ENCODE results near the gene PCDHA6. TPM values are rescaled to one million over a fixed set of nuclear protein-coding genes. Genes with fewer than 3 reads are reported as not detected.
A peak's percentile ranks its signal among the peaks of the same experiment; 100 is the strongest.
"Not testable (repeated sequence)": the region's sequence is repeated elsewhere in the genome, so short reads cannot be mapped to it uniquely, and the experiment has no call there.

PCDHA6 gene
- total RNA-seq, 6 experiments from 2014 or later, result 0.07 to 0.09 (median 0.08) TPM; not detected in 3

GRCh38 chr5:140801494-140801841, 26.3 kb upstream of the PCDHA6 start:
- Mint-ChIP-seq H3K27ac (no peak overlapping the region), H3K36me3 (ENCODE audit: low read depth) (0 out of 2 replicates have a peak, but pooled peaks cover 6% of the 10 kb centered on the region), H3K4me3 (peak overlapping the region; percentile 70), H3K4me1 (ENCODE audit: low read depth) (no peaks in the 10 kb centered on the region), H3K27me3 (ENCODE audit: insufficient read depth) (no peaks in the 10 kb centered on the region; the same call in 1 of the 2 replicates), H3K9me3 (peaks cover 26% of the 10 kb centered on the region)
- no peak for DNase-seq
- TF ChIP-seq, protein P1, sequence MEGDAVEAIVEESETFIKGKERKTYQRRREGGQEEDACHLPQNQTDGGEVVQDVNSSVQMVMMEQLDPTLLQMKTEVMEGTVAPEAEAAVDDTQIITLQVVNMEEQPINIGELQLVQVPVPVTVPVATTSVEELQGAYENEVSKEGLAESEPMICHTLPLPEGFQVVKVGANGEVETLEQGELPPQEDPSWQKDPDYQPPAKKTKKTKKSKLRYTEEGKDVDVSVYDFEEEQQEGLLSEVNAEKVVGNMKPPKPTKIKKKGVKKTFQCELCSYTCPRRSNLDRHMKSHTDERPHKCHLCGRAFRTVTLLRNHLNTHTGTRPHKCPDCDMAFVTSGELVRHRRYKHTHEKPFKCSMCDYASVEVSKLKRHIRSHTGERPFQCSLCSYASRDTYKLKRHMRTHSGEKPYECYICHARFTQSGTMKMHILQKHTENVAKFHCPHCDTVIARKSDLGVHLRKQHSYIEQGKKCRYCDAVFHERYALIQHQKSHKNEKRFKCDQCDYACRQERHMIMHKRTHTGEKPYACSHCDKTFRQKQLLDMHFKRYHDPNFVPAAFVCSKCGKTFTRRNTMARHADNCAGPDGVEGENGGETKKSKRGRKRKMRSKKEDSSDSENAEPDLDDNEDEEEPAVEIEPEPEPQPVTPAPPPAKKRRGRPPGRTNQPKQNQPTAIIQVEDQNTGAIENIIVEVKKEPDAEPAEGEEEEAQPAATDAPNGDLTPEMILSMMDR (IDR thresholded peaks at IDR 0.05), result 0 out of 2 replicates have a peak, but pooled peaks have one; percentile 13

DNA sequence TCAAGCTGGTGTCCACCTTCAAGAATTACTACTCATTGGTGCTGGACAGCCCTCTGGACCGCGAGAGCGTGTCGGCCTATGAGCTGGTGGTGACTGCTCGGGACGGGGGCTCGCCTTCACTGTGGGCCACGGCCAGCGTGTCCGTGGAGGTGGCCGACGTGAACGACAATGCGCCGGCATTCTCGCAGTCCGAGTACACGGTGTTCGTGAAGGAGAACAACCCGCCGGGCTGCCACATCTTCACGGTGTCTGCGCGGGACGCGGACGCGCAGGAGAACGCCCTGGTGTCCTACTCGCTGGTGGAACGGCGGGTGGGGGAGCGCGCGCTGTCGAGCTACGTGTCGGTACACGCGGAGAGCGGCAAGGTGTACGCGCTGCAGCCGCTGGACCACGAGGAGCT, 25.4 kb upstream of the PCDHA6 start:
- H3K9me3 Mint-ChIP-seq, result peaks cover 29% of the 10 kb centered on the region
- H3K36me3 Mint-ChIP-seq (ENCODE audit: low read depth); H3K4me3 Mint-ChIP-seq; H3K27me3 Mint-ChIP-seq (ENCODE audit: insufficient read depth); H3K27ac Mint-ChIP-seq; DNase-seq; H3K4me1 Mint-ChIP-seq (ENCODE audit: low read depth): not testable (repeated sequence)

DNA sequence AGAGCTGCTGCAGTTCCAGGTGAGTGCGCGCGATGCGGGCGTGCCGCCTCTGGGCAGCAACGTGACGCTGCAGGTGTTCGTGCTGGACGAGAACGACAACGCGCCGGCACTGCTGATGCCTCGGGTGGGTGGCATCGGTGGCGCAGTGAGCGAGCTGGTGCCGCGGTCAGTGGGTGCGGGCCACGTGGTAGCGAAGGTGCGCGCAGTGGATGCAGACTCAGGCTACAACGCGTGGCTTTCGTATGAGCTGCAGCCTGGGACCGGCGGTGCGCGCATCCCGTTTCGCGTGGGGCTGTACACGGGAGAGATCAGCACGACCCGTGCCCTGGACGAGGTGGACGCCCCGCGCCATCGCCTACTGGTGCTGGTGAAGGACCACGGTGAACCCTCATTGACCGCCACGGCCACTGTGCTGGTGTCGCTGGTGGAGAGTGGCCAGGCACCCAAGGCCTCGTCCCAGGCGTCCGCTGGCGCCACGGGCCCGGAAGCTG, 24.9 kb upstream of the PCDHA6 start:
- Mint-ChIP-seq H3K4me3 (no peak overlapping the region), H3K27ac (no peak overlapping the region), H3K9me3 (peaks cover 32% of the 10 kb centered on the region), H3K4me1 (ENCODE audit: low read depth) (no peaks in the 10 kb centered on the region), H3K27me3 (ENCODE audit: insufficient read depth) (no peaks in the 10 kb centered on the region; the same call in 1 of the 2 replicates), H3K36me3 (ENCODE audit: low read depth) (0 out of 2 replicates have a peak, but pooled peaks cover 6% of the 10 kb centered on the region)
- DNase-seq, result no peak
- TF ChIP-seq, protein P1 (IDR thresholded peaks at IDR 0.05), result no peak

DNA sequence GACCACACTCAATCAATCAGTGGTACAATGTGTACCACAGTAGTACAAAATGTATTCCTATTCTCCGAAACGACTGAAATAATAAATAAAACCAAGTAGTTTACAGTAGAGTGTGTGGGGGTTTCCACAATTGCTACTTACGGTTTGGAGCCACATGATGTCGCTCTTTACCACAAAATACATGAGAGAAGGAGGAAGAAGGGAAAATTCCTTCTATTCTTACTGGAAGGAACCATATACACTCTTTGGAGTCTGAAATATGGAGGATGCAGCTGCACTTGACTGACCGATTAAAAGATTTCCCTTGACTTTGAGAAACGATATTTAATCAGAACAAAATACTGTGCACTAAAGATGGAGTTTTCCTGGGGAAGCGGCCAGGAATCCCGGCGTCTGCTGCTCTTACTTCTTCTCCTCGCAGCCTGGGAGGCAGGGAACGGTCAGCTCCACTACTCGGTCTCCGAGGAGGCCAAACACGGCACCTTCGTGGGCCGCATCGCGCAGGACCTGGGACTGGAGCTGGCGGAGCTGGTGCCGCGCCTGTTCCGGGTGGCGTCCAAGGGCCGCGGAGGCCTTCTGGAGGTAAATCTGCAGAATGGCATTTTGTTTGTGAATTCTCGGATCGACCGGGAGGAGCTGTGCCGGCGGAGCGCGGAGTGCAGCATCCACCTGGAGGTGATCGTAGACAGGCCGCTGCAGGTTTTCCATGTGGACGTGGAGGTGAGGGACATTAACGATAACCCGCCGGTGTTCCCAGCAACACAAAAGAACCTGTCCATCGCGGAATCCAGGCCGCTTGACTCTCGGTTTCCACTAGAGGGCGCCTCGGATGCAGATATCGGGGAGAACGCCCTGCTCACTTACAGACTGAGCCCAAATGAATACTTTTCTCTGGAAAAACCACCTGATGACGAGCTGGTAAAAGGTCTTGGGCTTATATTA, 20.7 kb upstream of the PCDHA6 start, which contains the start of gene PCDHA4:
Gene PCDHA4 (plus strand): TSS at position 235 of the 942 bp plus-strand sequence.
- Mint-ChIP-seq H3K36me3 (ENCODE audit: low read depth) (0 out of 2 replicates have a peak, but pooled peaks cover 1% of the 10 kb centered on the region), H3K4me3 (no peak within 1 kb of the TSS), H3K9me3 (peaks cover 46% of the 10 kb centered on the region), H3K4me1 (ENCODE audit: low read depth) (no peaks in the 10 kb centered on the region), H3K27me3 (ENCODE audit: insufficient read depth) (no peaks in the 10 kb centered on the region; the same call in 1 of the 2 replicates), H3K27ac (no peak within 1 kb of the TSS)
- TF ChIP-seq, protein P1 (IDR thresholded peaks at IDR 0.05), result peak; percentile 45; the same call in 1 of the 2 replicates
- DNase-seq, result no peak

DNA sequence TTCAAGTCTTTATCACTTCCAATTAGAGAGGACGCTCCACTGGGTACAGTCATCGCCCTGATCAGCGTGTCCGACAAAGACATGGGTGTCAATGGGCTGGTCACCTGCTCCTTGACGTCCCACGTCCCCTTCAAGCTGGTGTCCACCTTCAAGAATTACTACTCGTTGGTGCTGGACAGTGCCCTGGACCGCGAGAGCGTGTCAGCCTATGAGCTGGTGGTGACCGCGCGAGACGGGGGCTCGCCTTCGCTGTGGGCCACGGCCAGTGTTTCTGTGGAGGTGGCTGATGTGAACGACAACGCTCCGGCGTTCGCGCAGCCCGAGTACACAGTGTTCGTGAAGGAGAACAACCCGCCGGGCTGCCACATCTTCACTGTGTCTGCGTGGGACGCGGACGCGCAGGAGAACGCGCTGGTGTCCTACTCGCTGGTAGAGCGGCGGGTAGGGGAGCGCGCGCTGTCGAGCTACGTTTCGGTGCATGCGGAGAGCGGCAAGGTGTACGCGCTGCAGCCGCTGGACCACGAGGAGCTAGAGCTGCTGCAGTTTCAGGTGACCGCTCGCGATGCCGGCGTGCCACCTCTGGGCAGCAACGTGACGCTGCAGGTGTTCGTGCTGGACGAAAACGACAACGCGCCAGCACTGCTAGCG, 19.4 kb upstream of the PCDHA6 start:
- not testable (repeated sequence) for DNase-seq; H3K27me3 Mint-ChIP-seq (ENCODE audit: insufficient read depth); H3K4me3 Mint-ChIP-seq; H3K4me1 Mint-ChIP-seq (ENCODE audit: low read depth); H3K27ac Mint-ChIP-seq; H3K36me3 Mint-ChIP-seq (ENCODE audit: low read depth)
- peaks cover 40% of the 10 kb centered on the region for H3K9me3 Mint-ChIP-seq

DNA sequence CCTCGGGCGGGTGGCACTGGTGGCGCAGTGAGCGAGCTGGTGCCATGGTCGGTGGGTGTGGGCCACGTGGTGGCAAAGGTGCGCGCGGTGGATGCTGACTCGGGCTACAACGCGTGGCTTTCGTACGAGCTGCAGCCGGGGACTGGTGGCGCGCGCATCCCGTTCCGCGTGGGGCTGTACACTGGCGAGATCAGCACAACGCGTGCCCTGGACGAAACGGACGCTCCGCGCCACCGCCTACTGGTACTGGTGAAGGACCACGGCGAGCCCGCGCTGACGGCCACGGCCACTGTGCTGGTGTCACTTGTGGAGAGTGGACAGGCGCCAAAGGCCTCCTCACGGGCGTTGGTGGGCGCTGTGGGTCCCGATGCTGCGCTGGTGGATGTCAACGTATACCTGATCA, 18.9 kb upstream of the PCDHA6 start:
- H3K36me3 Mint-ChIP-seq (ENCODE audit: low read depth), result no peaks in the 10 kb centered on the region
- no peak overlapping the region for H3K27ac Mint-ChIP-seq
- no peak for DNase-seq
- no peaks in the 10 kb centered on the region for H3K4me1 Mint-ChIP-seq (ENCODE audit: low read depth)
- TF ChIP-seq, protein P1 (IDR thresholded peaks at IDR 0.05), result no peak
- H3K9me3 Mint-ChIP-seq, result peaks cover 35% of the 10 kb centered on the region
- H3K27me3 Mint-ChIP-seq (ENCODE audit: insufficient read depth), result no peaks in the 10 kb centered on the region; the same call in 1 of the 2 replicates
- no peak overlapping the region for H3K4me3 Mint-ChIP-seq
